ENCODE data around the gene RASGEF1C. TPM values are rescaled to one million over a fixed set of nuclear protein-coding genes. Genes with fewer than 3 reads are reported as not detected.

The RASGEF1C gene
- total RNA-seq, 1 experiment from 2014 or later: not detected

DNA sequence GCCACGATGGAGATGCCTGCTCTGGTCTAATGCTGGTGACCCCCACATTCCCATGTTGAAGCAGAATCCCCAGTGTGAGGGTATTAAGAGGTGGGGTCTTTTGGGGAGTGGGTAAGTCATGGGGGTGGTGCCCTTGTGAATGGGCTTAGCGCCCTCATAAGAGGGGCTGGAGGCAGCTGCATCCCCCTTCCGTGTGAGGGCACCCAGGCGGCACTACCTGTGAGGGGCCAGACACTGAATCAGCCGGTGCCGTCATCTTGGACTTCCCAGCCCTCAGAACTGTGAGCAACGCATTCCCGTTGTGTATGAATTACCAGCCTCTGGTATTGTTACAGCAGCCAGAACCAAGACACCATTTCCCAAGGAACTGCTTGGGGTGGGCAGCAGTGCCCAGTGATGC is 110.5 kb downstream of the RASGEF1C start:
- Mint-ChIP-seq H3K9me3 (ENCODE audit: low read depth, unreplicated experiment) (no peaks in the 10 kb centered on the region), H3K4me3 (ENCODE audit: low read depth, unreplicated experiment) (no peak overlapping the region), H3K27me3 (ENCODE audit: unreplicated experiment) (peaks cover 48% of the 10 kb centered on the region), H3K27ac (ENCODE audit: unreplicated experiment) (no peak overlapping the region), H3K36me3 (ENCODE audit: insufficient read depth, unreplicated experiment) (no peaks in the 10 kb centered on the region), H3K4me1 (ENCODE audit: low read depth, unreplicated experiment) (no peaks in the 10 kb centered on the region)
- intact Hi-C loops (cut with micrococcal nuclease; ENCODE audit: unreplicated experiment): no loop called here
- TF ChIP-seq, protein P1, sequence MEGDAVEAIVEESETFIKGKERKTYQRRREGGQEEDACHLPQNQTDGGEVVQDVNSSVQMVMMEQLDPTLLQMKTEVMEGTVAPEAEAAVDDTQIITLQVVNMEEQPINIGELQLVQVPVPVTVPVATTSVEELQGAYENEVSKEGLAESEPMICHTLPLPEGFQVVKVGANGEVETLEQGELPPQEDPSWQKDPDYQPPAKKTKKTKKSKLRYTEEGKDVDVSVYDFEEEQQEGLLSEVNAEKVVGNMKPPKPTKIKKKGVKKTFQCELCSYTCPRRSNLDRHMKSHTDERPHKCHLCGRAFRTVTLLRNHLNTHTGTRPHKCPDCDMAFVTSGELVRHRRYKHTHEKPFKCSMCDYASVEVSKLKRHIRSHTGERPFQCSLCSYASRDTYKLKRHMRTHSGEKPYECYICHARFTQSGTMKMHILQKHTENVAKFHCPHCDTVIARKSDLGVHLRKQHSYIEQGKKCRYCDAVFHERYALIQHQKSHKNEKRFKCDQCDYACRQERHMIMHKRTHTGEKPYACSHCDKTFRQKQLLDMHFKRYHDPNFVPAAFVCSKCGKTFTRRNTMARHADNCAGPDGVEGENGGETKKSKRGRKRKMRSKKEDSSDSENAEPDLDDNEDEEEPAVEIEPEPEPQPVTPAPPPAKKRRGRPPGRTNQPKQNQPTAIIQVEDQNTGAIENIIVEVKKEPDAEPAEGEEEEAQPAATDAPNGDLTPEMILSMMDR (IDR thresholded peaks at IDR 0.05; ENCODE audit: unreplicated experiment): no peak
- no TSS peak for BruUV-seq (replicated peaks)
- CTCF ChIA-PET: no interaction called here
- no peak for DNase-seq

DNA sequence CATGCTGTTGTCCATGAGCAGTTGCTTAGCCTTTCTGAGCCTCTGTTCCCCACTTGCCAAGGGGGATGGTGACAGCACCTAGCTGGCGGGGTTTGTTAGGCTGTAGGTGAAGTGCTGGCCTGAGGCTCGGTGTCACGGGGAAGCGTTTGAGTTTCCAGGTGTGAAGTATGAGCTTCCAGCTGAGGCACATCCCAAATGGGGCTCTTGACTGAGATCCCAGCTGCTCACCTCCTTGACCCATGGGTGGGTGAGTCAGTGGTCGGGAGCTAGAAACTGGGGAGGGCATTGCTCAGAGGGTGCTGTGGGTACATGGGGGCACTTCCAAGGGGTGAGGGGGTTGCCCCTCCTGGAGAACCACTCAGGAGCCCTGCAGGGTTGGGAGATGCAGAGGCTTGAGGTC is 111.1 kb downstream of the RASGEF1C start:
- Mint-ChIP-seq H3K27me3 (ENCODE audit: unreplicated experiment) (peaks cover 48% of the 10 kb centered on the region), H3K27ac (ENCODE audit: unreplicated experiment) (no peak overlapping the region)
- no TSS peak for BruUV-seq (replicated peaks)

DNA sequence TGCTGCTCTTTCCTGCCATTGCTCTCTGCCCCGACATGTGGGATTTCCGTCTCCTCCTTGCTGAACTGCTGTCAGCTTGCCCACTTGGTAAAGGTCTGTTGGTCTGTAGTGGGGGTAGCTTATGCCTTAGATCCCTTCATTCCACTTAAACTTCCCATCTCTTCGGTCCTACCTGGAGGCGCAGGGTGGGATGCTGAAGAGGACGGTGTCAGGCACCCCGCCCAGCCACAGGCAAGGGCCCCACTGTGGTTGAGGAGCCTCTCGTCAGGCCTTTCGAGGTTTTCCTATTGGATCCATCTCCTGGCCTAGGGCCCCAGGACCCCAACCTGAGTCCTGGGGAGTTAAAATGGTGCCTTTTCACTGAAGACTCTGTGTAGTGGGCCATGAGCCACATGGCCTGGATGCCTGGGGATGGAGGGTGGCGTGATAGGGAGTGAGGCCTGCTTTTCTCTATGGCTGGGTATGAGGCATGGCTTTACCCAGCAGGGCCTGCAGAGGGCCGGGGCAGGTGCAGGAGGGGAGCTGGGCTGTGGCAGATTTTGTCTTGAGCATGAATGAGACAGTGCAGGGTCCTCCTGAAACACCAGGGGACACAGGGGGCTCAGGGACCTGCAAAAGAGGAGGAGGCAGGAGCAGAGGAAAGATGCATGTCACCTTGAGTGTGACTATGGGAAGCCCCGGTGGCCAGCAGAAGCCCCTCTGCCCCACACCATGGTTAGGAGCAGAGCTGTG is 111.7 kb downstream of the RASGEF1C start:
- intact Hi-C loops (cut with micrococcal nuclease; ENCODE audit: unreplicated experiment): no loop called here
- H3K4me3 Mint-ChIP-seq (ENCODE audit: low read depth, unreplicated experiment): no peak overlapping the region
- H3K9me3 Mint-ChIP-seq (ENCODE audit: low read depth, unreplicated experiment): no peaks in the 10 kb centered on the region
- no peak for DNase-seq
- H3K36me3 Mint-ChIP-seq (ENCODE audit: insufficient read depth, unreplicated experiment): no peaks in the 10 kb centered on the region
- no peaks in the 10 kb centered on the region for H3K4me1 Mint-ChIP-seq (ENCODE audit: low read depth, unreplicated experiment)
- TF ChIP-seq, protein P1 (IDR thresholded peaks at IDR 0.05; ENCODE audit: unreplicated experiment): no peak
- H3K27ac Mint-ChIP-seq (ENCODE audit: unreplicated experiment): no peak overlapping the region
- BruUV-seq (replicated peaks): no TSS peak
- peaks cover 52% of the 10 kb centered on the region for H3K27me3 Mint-ChIP-seq (ENCODE audit: unreplicated experiment)
- CTCF ChIA-PET: interaction anchor here (0.6 kb wide), 1 partner anchor 302 kb away, joined by 11 read pairs; no protein-coding TSS in a partner anchor

More for the DNA sequence above, 111.1 kb downstream of the RASGEF1C start:
- CTCF ChIA-PET: no interaction called here
- Mint-ChIP-seq H3K9me3 (ENCODE audit: low read depth, unreplicated experiment) (no peaks in the 10 kb centered on the region), H3K4me1 (ENCODE audit: low read depth, unreplicated experiment) (no peaks in the 10 kb centered on the region), H3K36me3 (ENCODE audit: insufficient read depth, unreplicated experiment) (no peaks in the 10 kb centered on the region), H3K4me3 (ENCODE audit: low read depth, unreplicated experiment) (no peak overlapping the region)
- intact Hi-C loops (cut with micrococcal nuclease; ENCODE audit: unreplicated experiment): no loop called here
- TF ChIP-seq, protein P1 (IDR thresholded peaks at IDR 0.05; ENCODE audit: unreplicated experiment): no peak
- DNase-seq: no peak

DNA sequence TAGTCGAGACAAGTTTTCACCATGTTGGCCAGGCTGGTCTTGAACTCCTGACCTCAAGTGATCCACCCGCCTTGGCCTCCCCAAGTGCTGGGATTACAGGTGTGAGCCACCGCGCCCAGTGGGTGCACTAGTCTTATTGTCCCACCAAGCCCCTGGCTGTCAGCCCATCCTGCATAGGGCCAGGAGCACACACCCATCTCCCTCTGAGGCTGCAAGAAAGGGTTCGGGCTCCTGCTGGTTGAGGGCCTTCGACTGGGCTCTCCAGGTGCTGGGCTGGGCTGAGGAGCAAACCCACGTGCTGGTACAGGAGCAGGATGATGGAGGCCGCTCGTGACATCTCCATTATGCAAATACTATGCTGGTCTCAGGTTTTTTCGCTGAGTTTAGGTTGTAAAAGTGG is 112.4 kb downstream of the RASGEF1C start:
- CTCF ChIA-PET: interaction anchor here (0.6 kb wide), 1 partner anchor 301 kb away, joined by 11 read pairs; no protein-coding TSS in a partner anchor
- Mint-ChIP-seq H3K36me3 (ENCODE audit: insufficient read depth, unreplicated experiment) (no peaks in the 10 kb centered on the region), H3K4me1 (ENCODE audit: low read depth, unreplicated experiment) (peaks cover 3% of the 10 kb centered on the region), H3K27me3 (ENCODE audit: unreplicated experiment) (peaks cover 52% of the 10 kb centered on the region), H3K4me3 (ENCODE audit: low read depth, unreplicated experiment) (no peak overlapping the region), H3K27ac (ENCODE audit: unreplicated experiment) (no peak overlapping the region), H3K9me3 (ENCODE audit: low read depth, unreplicated experiment) (no peaks in the 10 kb centered on the region)
- intact Hi-C loops (cut with micrococcal nuclease; ENCODE audit: unreplicated experiment): no loop called here
- TF ChIP-seq, protein P1 (IDR thresholded peaks at IDR 0.05; ENCODE audit: unreplicated experiment): no peak
- no peak for DNase-seq
- BruUV-seq (replicated peaks): no TSS peak

All from Calu3 (cell line).